SK-MEL-5 (cell line): ENCODE measurements around the gene CIB4. TPM values are rescaled to one million over a fixed set of nuclear protein-coding genes. Genes with fewer than 3 reads are reported as not detected.
A peak's percentile ranks its signal among the peaks of the same experiment; 100 is the strongest.

Source experiments
- DNase-seq: peaks from one replicate; pipeline ENCODE4 v3.0.0-alpha.2; 2016; ENCODE audit warnings: low read depth, low spot score
- in situ Hi-C: cut with HindIII; loops from 2 replicates; pipeline ENCODE4 v1.10.0; 2016; ENCODE audit warnings: low sequenced_read_pairs, high pct_unique_total_duplicates, low pct_unique_long_range_greater_than_20kb
- total RNA-seq: library from RNA; depleted of rRNA; stranded (reverse); fragments of >200 nt; shearing (Covaris generic); gene quantifications from 2 replicates; pipeline ENCODE4 v1.2.3, GENCODE V29; 2014

CIB4 gene
- total RNA-seq, 1 experiment from 2014 or later: not detected

GRCh38 chr2:26632624-26633185 is 8.5 kb downstream of the CIB4 start:
- in situ Hi-C loops: no loop called here

DNA sequence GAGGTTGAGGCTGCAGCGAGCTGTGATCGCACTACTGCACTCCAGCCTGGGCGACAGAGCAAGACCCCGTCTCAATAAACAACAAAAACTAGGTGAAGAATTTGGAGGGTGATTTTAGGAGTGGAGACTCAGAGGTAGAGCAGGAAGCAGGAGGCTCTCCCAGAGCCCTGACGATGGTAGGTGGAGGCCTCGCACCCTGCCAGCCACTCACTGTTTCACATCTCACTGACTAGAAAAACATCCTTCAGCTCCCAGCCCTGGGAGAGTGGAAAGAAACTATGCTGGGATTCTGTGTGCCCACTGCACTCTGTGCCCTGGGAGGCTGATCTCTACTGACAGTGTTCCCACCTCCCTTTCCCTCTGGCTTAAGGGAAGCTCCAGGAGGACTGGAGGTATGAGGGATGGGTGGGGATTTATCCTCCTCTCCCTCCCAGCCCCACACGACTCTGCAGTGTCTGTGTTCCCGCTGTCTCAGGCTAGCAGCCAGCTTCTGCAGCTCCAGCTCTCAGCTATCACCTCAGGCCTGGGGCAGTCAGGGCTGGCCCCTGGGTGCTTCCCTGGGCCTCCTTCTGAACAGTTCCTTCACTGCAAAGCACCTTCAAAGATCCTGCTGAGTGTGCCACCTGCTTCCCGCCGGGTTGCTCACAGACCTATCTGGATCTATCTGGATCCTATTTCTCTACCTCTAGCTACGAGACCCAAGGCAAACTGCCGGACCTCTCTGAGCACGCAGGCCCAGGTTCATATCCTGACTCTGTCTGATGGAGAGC is 9.6 kb downstream of the CIB4 start:
- in situ Hi-C loops: no loop called here

More at GRCh38 chr2:26632624-26633185, 8.5 kb downstream of the CIB4 start:
- no peak for DNase-seq

DNA sequence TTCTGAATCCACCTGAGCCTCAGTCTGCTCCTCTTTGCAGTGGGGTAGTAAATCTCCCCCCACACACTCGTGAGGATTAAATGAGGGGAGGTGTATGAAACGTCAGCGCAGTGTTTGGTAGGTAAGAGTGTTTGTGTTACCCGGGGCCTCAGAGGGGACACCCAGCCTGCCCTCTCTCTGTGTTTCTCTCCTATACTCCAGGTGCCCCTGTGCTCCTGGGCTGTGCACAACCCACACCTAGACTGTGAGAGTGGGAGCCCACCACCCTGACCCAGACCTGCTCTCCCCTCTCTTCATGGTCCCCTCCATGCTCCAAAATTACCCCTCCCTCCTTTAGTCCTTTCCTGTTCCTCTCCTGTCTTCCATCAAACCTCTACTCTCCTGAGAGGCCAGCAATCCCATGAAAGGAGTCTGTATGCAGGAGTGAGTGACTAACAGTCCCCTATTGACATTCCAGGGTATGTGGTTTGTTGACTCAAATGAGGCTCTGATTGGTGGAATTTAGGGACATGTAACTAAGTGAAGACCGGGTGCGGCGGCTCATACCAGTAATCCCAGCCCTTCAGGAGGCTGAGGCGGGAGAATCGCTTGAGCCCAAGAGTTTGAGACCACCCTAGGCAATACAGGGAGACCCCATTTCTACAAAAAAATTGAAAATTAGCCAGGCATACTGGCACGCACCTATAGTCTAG is 10.4 kb downstream of the CIB4 start:
- in situ Hi-C loops: no loop called here
- peak; percentile 58 for DNase-seq

More for the DNA sequence above, 9.6 kb downstream of the CIB4 start:
- DNase-seq: no peak

DNA sequence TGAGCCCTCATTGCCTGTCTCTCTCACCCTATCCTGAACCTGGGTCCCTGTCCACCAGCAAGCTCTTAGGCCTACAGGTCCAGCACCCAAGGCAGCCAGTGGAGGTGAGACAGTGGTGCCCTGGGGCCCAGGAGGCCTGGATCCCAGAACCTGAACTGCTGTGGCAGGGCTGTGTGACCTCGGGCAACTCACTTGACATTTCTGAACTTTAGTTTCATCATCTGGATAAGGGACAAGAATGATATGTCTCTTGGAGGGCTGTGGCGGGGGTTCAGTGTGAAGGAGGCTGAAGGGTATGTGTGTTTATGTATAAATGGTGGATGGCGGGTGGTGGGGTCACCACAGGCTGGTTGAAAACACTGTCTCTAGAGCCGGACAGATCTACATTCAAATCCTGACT is 10.9 kb downstream of the CIB4 start:
- in situ Hi-C loops: no loop called here
- DNase-seq: no peak

GRCh38 chr2:26629751-26630150 is 11.4 kb downstream of the CIB4 start:
- DNase-seq: no peak
- in situ Hi-C loops: no loop called here

GRCh38 chr2:26629346-26629630 is 11.9 kb downstream of the CIB4 start:
- no peak for DNase-seq
- in situ Hi-C loops: no loop called here

DNA sequence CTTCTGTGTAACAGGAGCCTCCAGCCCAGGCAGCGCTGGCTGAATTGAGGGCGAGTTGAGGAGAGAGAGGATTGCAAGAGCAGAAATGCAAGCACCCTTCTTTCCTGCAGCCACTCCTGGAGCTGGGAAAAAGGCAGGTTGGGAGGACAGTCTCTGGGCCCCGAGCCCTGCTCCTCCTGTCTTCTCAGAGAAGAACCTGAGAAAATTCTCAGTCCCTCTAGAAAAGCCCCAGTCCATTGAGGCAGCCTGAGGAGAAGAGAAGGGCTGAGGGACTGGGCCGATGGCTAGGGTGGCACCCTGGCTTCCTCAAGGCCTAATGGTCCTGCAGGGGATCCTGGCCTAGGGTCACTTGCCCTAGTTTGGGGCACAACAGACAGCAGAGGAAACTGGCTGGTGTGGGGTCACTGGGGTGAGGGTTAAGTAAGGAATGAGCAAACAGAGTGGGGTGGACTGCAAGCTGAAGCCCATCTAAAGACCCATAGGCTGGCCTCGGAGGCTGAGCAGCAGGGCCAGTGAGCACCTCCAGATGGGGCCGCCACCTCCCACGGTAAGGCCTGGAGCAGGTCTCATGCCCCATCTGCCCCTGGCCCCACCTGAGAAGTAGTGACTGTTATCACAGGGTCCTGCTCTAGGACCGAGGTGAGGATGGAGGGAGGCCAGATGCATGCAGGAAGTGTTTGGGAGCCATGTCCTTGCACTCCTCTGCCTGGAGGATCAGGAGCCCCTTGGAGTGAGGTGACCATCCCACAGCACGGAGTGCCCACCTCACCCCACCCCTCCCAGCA is 12.4 kb downstream of the CIB4 start:
- in situ Hi-C loops: no loop called here

DNA sequence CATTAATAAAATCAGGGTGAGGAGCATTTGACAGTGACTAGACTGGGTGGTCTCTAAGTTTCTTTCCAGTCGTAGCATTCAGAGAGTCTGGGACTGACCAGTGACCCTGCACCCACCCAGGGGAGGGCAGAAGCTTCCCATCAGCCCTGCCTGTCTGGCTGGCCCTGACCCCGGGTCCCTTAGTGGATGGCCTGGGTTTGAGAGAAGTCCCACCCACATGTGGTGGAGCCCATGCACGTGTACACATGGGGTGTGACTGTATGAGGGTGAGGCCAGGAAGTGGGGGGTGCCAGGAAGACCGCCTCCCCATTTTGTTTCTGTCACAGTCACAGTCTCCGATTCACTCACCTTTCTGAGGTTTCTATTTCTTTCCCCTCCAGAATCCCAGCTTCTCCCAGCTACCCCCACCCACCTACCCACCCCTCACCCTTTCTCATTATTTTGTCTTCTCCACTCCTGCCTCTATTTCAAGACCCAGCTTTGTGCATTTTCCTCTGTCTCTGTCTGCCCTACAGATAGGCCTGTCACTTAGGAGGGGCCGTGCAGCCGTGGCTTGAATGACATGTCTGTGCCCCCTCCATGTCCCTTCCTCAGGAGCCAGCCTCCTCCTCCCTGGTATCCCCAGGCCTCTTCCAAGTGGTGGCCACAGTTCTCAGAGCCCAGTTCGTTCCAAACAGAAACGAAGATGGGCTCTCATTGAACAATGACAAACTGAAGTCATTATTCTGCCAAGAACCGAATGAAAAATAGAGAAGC is 13.6 kb downstream of the CIB4 start:
- DNase-seq: no peak

More for the DNA sequence above, 12.4 kb downstream of the CIB4 start:
- DNase-seq: no peak

DNA sequence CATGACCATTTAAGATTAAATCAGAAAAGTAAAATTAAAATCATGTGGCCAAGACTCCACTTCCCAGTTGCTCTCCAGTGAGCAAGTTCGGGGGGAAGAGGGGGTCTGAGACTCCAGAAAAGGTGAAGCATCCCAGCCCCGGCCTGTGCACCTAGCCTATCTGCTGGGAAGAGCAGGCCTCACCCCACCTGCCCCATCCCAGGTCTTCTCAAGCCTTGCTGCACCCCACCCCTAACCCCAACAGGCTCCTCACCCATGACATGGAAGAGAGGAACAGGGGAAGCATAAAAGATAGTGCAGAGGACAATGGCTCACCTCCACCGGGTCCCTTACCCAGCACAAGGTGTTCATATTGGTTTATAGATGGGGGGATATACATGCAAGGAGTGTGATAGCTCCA is 14.6 kb downstream of the CIB4 start:
- in situ Hi-C loops: no loop called here
- DNase-seq: no peak

More for the DNA sequence above, 13.6 kb downstream of the CIB4 start:
- in situ Hi-C loops: no loop called here

- no peak for DNase-seq
- in situ Hi-C loops: no loop called here
These were observed 17.3 kb downstream of the CIB4 start for GRCh38 chr2:26623541-26624495.

DNA sequence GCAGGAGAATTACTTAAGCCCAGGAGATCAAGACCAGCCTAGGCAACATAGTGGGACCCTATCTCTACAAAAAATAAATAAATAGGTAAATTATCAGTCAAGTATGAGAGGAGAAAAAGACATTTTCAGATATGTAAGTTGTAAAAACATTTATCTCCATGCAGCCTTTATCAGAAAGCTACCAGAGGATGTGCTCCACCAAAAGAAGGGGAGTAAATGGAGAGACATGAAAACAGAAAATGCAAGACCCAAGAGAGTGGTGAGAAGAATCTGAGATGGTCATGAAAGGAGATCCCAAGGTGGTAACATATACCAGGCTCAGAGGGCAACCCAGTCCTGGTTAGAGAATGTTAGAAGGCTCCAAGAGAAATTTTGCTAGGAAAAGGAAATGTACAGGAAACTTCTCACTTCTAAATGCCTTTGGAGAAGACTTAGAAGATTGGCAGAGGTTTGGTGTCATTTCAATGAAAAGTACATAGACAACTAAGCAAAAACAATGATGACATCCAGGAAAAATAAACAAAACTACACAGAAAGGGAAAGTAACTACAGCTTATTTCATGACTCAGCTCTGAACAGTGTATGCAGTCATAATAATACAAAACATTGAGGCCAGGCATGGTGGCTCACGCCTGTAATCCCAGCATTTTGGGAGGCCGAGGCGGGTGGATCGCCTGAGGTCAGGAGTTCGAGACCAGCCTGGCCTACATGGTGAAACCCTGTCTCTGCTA is 19.5 kb downstream of the CIB4 start:
- DNase-seq: no peak
- in situ Hi-C loops: no loop called here

GRCh38 chr2:26620031-26620605 is 21.0 kb downstream of the CIB4 start:
- DNase-seq: no peak
- in situ Hi-C loops: no loop called here

GRCh38 chr2:26619521-26619951 is 21.6 kb downstream of the CIB4 start:
- no peak for DNase-seq

GRCh38 chr2:26619096-26619495 is 22.1 kb downstream of the CIB4 start:
- no peak for DNase-seq
- in situ Hi-C loops: no loop called here

More at GRCh38 chr2:26619521-26619951, 21.6 kb downstream of the CIB4 start:
- in situ Hi-C loops: no loop called here

GRCh38 chr2:26618611-26619010 is 22.6 kb downstream of the CIB4 start:
- in situ Hi-C loops: no loop called here

More at GRCh38 chr2:26618611-26619010, 22.6 kb downstream of the CIB4 start:
- DNase-seq: no peak
